ENCODE measurements around the gene PICK1. TPM values are rescaled to one million over a fixed set of nuclear protein-coding genes. Genes with fewer than 3 reads are reported as not detected.

PICK1 gene
- total RNA-seq, 4 donors from 2014 or later: 52.2 to 81.4 (median 57.5) TPM

DNA sequence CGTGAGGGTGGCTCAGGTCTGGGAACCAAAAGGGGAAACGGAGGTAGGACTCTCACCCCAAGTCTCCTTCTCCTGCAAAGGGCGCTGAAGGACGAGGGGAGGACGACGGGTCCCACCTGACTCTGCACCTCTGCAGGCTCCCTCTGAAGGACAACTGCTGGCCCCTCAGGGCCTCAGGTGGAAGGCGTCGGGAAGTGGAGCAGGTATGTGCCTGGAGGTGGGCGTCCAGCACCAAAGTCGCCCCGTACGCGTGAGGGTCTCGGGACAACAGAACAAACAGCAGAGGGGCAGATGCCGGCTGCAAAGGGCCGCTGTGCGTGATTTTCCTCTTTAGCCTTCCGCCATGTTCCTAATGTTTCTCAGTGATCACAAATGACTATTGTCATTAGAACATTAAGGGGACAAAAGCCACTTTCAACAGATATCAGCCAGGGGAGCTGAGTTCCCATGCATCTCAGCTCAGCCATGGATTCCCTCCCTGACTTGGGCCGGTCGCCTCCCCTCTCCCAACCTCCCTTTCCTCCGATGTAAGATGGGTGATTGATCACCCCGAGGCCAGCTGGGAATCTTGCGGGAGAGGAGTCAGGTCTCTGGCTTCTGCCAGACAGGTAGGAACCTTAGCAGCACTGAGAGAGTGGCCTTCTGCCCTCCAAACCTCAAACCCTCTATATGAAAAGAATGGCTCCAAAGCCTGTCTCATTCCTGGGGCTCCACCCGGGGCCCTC is 25.9 kb downstream of the PICK1 start:
- H3K36me3 ChIP-seq: no peaks in the 10 kb centered on the region
- intact Hi-C loops (cut with DNase I): no loop called here
- no peaks in the 10 kb centered on the region for H3K9me3 ChIP-seq
- no peak overlapping the region for H3K27ac ChIP-seq
- peaks cover 12 to 24% of the 10 kb centered on the region in 2 donors for H3K4me1 ChIP-seq
- WGBS, 2 donors: 84 to 85% methylated on average over 22 of the region's 24 CpGs
- TF ChIP-seq CTCF (IDR thresholded peaks at IDR 0.05) (no peak), POLR2A (IDR thresholded peaks at IDR 0.05) (no peak)
- peaks cover 4% of the 10 kb centered on the region for H3K27me3 ChIP-seq
- no peak overlapping the region for H3K4me3 ChIP-seq (replicated peaks in 1 of 3)
- DNase-seq: no peak

DNA sequence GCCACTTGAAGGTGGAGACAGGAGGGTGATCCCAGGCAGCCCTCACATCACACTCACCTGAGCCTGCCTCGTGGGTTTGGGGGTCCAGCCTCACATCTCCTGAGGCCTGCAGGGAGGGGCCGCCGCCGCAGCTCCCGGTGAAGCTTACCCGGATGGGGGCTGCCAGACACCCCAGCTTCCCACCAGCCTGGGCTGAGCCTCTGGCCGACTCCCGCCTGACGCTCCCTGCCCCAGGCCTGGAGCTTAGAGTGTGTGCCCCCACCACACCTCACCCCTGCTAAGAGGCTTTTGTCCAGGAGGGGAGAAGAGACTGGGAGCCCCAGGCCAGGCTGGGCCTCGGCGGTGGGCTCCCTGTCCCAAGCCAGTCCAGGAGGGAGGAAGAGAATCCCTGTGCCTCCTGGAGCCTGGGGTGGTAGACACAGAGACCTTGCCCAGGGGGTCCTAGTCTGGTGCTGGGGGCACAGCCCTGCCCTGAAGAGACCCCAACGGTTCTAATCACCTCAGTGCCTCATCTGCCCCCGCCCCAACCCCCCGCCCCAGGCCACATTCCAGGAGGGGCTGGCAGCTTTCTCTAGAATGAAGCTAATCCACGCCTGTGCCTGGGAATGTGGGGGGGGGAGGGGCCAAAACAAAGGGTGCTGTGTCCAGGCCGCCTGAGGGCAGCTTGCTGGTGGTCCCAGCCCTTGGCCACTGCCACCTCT is 26.9 kb downstream of the PICK1 start, which contains the start of gene SLC16A8:
SLC16A8 (minus strand) TSS at position 254 of the 701 bp plus-strand sequence. CDS start 1,311 bp downstream, outside the sequence.
- H3K27ac ChIP-seq: no peak within 1 kb of the TSS
- H3K4me3 ChIP-seq (replicated peaks in 1 of 3): no peak within 1 kb of the TSS
- H3K9me3 ChIP-seq: no peaks in the 10 kb centered on the region
- intact Hi-C loops (cut with DNase I): no loop called here
- peaks cover 12 to 33% of the 10 kb centered on the region in 2 donors for H3K4me1 ChIP-seq
- H3K36me3 ChIP-seq: no peaks in the 10 kb centered on the region
- 71 to 77% methylated on average over 5 to 14 of the region's 16 CpGs for WGBS, 2 donors
- DNase-seq: no peak
- no peak for TF ChIP-seq CTCF (IDR thresholded peaks at IDR 0.05)
- TF ChIP-seq POLR2A (IDR thresholded peaks at IDR 0.05): no peak
- peaks cover 4% of the 10 kb centered on the region for H3K27me3 ChIP-seq

DNA sequence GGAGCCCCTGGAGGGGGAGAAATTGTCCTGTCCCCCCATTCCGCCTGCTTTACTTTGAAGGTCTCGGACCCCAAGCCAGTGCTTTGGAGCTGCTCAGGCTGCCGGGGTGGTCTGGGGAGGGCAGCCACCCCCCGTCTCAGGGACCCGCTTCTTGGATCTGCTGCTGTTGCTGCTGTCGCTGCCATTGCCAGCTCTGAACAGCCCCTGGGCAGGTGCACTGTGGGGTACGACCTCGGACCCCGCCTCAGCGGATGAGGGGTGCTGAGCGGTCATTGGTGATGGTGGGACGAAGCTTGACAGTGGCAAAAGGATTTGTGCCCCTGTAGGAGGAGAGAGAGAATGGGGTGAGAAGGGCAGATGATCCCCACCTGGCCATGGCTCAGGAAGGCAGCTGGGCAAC is 27.9 kb downstream of the PICK1 start:
- intact Hi-C loops (cut with DNase I): no loop called here
- Histone ChIP-seq H3K27ac (no peak overlapping the region), H3K9me3 (no peaks in the 10 kb centered on the region), H3K27me3 (peaks cover 4% of the 10 kb centered on the region), H3K36me3 (no peaks in the 10 kb centered on the region), H3K4me1 (peaks cover 12 to 36% of the 10 kb centered on the region in 2 donors), H3K4me3 (replicated peaks in 1 of 3) (no peak overlapping the region)
- DNase-seq: no peak
- no peak for TF ChIP-seq CTCF (IDR thresholded peaks at IDR 0.05)
- WGBS, 2 donors: 94 to 99% methylated on average over 12 of the region's 12 CpGs

- Histone ChIP-seq H3K9me3 (no peaks in the 10 kb centered on the region), H3K4me3 (replicated peaks in 1 of 3) (no peak overlapping the region), H3K4me1 (peaks cover 12 to 36% of the 10 kb centered on the region in 2 donors), H3K27ac (no peak overlapping the region), H3K27me3 (peaks cover 4% of the 10 kb centered on the region), H3K36me3 (no peaks in the 10 kb centered on the region)
- WGBS, 2 donors: 72 to 79% methylated on average over 5 of the region's 5 CpGs
- intact Hi-C loops (cut with DNase I): no loop called here
- no peak for DNase-seq
- TF ChIP-seq POLR2A (IDR thresholded peaks at IDR 0.05): no peak
- no peak for TF ChIP-seq CTCF (IDR thresholded peaks at IDR 0.05)
Measured at GRCh38 chr22:38085501-38085900, 28.3 kb downstream of the PICK1 start.

Measured in thyroid gland (tissue), 4 donors.